Heart right ventricle (tissue), 16 donors: ENCODE results near the gene RWDD4. TPM values are rescaled to one million over a fixed set of nuclear protein-coding genes. Genes with fewer than 3 reads are reported as not detected.

Experiments used
- ATAC-seq, 8 donors: fragments of 200-7000 bp; cut with Tn5 transposase; one replicate each; pipeline ENCODE4 v1.9.1; 2020; ENCODE audit warnings: mild to moderate bottlenecking in 8 of 8, moderate library complexity in 8 of 8, moderate number of reproducible peaks in 1 of 8
- DNase-seq, 2 donors: peaks; one replicate each; pipeline ENCODE4 v3.0.0-alpha.2; 2020
- H3K27ac ChIP-seq, 10 donors: fragments of 200-600 bp; sonication (generic) in 2 of 10; one replicate each; pipeline versions ENCODE4 v1.5.0 to v1.8.0; 2020 to 2022; ENCODE audit warnings: mild to moderate bottlenecking in 3 of 10
- H3K27me3 ChIP-seq, 7 donors: fragments of 200-600 bp; one replicate each; pipeline ENCODE4 v1.8.0; 2021 to 2022; ENCODE audit warnings: mild to moderate bottlenecking in 2 of 7
- H3K36me3 ChIP-seq, 9 donors: fragments of 200-600 bp; sonication (generic) in 1 of 9; one replicate each; pipeline versions ENCODE4 v1.5.0 to v1.8.0; 2020 to 2022; ENCODE audit warnings: mild to moderate bottlenecking in 2 of 9
- H3K4me1 ChIP-seq, 9 donors: fragments of 200-600 bp; sonication (generic) in 1 of 9; one replicate each; pipeline versions ENCODE4 v1.5.0 to v1.8.0; 2020 to 2022; ENCODE audit warnings: mild to moderate bottlenecking in 4 of 9
- H3K4me3 ChIP-seq, 10 donors: fragments of 200-600 bp; sonication (generic) in 2 of 10; one replicate each; pipeline versions ENCODE4 v1.5.0 to v1.8.0; 2020 to 2022; ENCODE audit warnings: mild to moderate bottlenecking in 7 of 10, moderate library complexity in 2 of 10
- H3K9me3 ChIP-seq, 11 donors: fragments of 200-600 bp in 10 of 11; sonication (generic) in 2 of 11; one replicate each; pipeline versions ENCODE4 v1.5.0 to v1.8.0; 2013 to 2022; ENCODE audit warnings: mild to moderate bottlenecking in 2 of 11, control low read depth in 1 of 11, moderate library complexity in 1 of 11
- WGBS, 2 donors: extraction: QIAGEN DNeasy Blood & Tissue Kit; methylation state at CpG; one replicate each; pipeline ENCODE4 v1.1.7; 2013; ENCODE audit warnings: inconsistent platforms in 1 of 2; 5-methylcytosine and 5-hydroxymethylcytosine counted together
- intact Hi-C, 10 donors: fragments of 100-400 bp; cut with DNase I; formaldehyde crosslinking; loops; one replicate each; pipeline versions ENCODE4 v1.11.1 to v1.14.2; 2022
- polyA plus RNA-seq, 2 donors: library from polyadenylated mRNA; stranded (reverse); fragments of 200-250 nt; gene quantifications; one replicate each; pipeline ENCODE4 v1.2.3, GENCODE V29; 2013
- total RNA-seq, 10 donors: library from RNA; stranded (reverse); fragmentation: NEBNext Ultra II Directional in 3 of 10; extraction: Animal tissue kit (Norgen Biotek cat#: 25700) in 3 of 10; gene quantifications; one replicate each; pipeline versions ENCODE4 v1.2.1 to v1.2.4, GENCODE V29; 2021 to 2023
- TF ChIP-seq, protein P1 (sequence below), 9 donors: fragments of 200-600 bp; sonication (generic) in 2 of 9; IDR thresholded peaks; one replicate each; pipeline versions ENCODE4 v1.5.0 to v1.8.0; 2021 to 2022; ENCODE audit warnings: antibody characterized with exemption in 9 of 9, mild to moderate bottlenecking in 5 of 9, moderate library complexity in 1 of 9
- donor health status: Arrhythmogenic right ventricular cardiomyopathy.
- donor health status: ischemic (EF 13 %, LVEDD 7.1; RV severe dilation, severe dysfunction).
- donor health status: healthy with polysubstance abuse.
- donor health status: DM: no; HTN: yes; CAD: no.
- donor health status: DM: no; HTN: no; CAD: no.
- donor health status: ischemic (EF 25% LVEDD 6.9; RV normal size, moderate dysfunction).
- donor health status: ischemic (EF 25% LVEDD 5.7; RV mildly dilated, moderate dysfunction).
- donor health status: healthy.
- donor health status: DM: yes; HTN: yes; CAD: no.
- donor health status: Ischemic cardiomyopathy.
- donor health status: ischemic (EF 35%, LVEDD 5.7; RV mildly dilated, moderate dysfunction).
- donor health status: nonischemic (EF 11% LVEDD 7.7; RV severe dilation, severe dysfunction).
- donor health status: DM: yes; HTN: yes; CAD: no.
- donor health status: PGD.
- donor health status: ischemic (EF 29% LVEDD 5.4; RV normal size, mild dysfunction).
- donor health status: nonischemic (EF 23%, LVEDD 6.1; RV moderate dilation, normal function).

Gene RWDD4
- total and polyA plus RNA-seq, 12 donors = 6.9 to 17.8 (median 14.6) TPM

GRCh38 chr4:183599284-183599683, 59.7 kb downstream of the RWDD4 start:
- Histone ChIP-seq H3K27me3 (no peaks in the 10 kb centered on the region), H3K36me3 (no peaks in the 10 kb centered on the region), H3K9me3 (no peaks in the 10 kb centered on the region), H3K4me1 (no peaks in the 10 kb centered on the region), H3K4me3 (no peak overlapping the region), H3K27ac (no peak overlapping the region)
- DNase-seq = no peak
- TF ChIP-seq, protein P1, sequence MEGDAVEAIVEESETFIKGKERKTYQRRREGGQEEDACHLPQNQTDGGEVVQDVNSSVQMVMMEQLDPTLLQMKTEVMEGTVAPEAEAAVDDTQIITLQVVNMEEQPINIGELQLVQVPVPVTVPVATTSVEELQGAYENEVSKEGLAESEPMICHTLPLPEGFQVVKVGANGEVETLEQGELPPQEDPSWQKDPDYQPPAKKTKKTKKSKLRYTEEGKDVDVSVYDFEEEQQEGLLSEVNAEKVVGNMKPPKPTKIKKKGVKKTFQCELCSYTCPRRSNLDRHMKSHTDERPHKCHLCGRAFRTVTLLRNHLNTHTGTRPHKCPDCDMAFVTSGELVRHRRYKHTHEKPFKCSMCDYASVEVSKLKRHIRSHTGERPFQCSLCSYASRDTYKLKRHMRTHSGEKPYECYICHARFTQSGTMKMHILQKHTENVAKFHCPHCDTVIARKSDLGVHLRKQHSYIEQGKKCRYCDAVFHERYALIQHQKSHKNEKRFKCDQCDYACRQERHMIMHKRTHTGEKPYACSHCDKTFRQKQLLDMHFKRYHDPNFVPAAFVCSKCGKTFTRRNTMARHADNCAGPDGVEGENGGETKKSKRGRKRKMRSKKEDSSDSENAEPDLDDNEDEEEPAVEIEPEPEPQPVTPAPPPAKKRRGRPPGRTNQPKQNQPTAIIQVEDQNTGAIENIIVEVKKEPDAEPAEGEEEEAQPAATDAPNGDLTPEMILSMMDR (IDR thresholded peaks at IDR 0.05) = no peak
- ATAC-seq = no peak
- intact Hi-C loops = no loop called here

DNA sequence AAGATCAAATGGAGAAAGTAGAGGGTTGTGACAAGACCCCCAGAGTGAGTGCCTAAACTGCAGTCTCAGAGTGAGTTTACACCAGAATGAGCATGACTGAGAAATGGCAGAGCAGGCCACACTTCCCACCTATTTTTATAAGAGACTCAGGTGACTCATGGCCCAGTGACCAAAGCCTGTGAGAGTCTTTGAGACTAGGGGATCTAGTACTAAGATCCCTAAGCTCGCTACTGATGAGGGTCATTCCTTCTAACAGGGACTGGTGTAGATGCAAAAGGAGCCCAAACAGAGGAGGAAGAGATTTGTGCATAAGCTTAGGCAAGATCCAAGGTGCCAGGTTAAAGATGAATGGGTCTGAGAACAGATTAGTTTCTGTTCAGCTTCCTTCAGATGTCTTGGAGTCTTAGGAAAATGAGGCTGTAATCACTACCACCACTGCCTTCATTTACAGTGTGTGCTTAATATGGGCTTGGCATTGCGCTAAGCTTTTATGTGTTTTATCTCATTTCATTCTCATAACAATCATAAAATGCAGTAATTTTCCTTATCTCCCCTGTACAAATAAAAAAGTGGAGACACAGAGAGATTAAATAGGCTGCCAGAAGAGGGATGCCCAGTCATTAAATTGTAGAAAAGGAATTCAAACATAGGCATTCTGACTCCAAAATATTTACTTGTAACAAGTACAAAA, 62.8 kb downstream of the RWDD4 start:
- TF ChIP-seq, protein P1 (IDR thresholded peaks at IDR 0.05) = no peak
- no peak overlapping the region for H3K4me3 ChIP-seq
- H3K36me3 ChIP-seq = no peaks in the 10 kb centered on the region
- H3K27me3 ChIP-seq = peaks cover 0 to 4% (median 0%) of the 10 kb centered on the region in 7 donors
- H3K27ac ChIP-seq = no peak overlapping the region
- 80 to 87% methylated on average over 2 of the region's 2 CpGs for WGBS, 2 donors
- intact Hi-C loops = no loop called here
- no peaks in the 10 kb centered on the region for H3K4me1 ChIP-seq
- H3K9me3 ChIP-seq = no peaks in the 10 kb centered on the region
- no peak for DNase-seq
- ATAC-seq = no peak

DNA sequence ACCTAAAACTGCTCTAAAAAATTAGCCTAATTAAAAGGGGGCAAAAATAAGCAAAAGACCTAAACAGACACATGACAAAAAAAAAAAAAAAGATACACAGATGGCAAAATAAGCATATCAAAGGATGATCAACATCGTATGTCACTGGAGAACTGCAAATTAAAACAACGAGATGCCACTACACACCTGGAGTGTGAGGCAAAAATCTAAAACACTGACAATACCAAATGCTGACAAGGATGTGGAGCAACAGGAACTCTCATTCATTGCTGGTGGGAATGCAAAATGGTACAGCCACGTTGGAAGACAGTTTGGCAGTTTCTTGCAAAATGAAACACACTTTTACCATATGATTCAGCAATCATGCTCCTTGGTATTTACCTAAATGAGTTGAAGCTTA, 64.2 kb downstream of the RWDD4 start:
- Histone ChIP-seq H3K4me1 (no peaks in the 10 kb centered on the region), H3K4me3 (no peak overlapping the region), H3K27me3 (peaks cover 0 to 4% (median 0%) of the 10 kb centered on the region in 7 donors), H3K27ac (no peak overlapping the region), H3K9me3 (no peaks in the 10 kb centered on the region), H3K36me3 (no peaks in the 10 kb centered on the region)
- intact Hi-C loops = no loop called here
- TF ChIP-seq, protein P1 (IDR thresholded peaks at IDR 0.05) = no peak
- WGBS, 2 donors = 84 to 88% methylated on average over 3 of the region's 3 CpGs
- DNase-seq (no peak), ATAC-seq (no peak)

- TF ChIP-seq, protein P1 (IDR thresholded peaks at IDR 0.05) = no peak
- WGBS, 2 donors = 91 to 95% methylated on average over 4 of the region's 4 CpGs
- H3K27ac ChIP-seq = no peak overlapping the region
- H3K27me3 ChIP-seq = peaks cover 0 to 4% (median 0%) of the 10 kb centered on the region in 7 donors
- no peaks in the 10 kb centered on the region for H3K36me3 ChIP-seq
- peaks cover 0 to 9% (median 0%) of the 10 kb centered on the region in 9 donors for H3K4me1 ChIP-seq
- DNase-seq (no peak), ATAC-seq (no peak)
- no peak overlapping the region for H3K4me3 ChIP-seq
- H3K9me3 ChIP-seq = no peaks in the 10 kb centered on the region
- intact Hi-C loops = no loop called here
Measured at GRCh38 chr4:183591301-183591700, 67.7 kb downstream of the RWDD4 start.

Other genes starting within 250 kb of the RWDD4 start
- 10 to 100 TPM in 5 of 10 donors, 1 to 10 TPM in 5; 8.0 to 12.7 (median 10.0) TPM for gene CDKN2AIP, start 214.5 kb downstream of the RWDD4 start, total RNA-seq
- 1 to 10 TPM; 5.6 to 7.0 TPM for gene CDKN2AIP, start 214.5 kb downstream of the RWDD4 start, polyA plus RNA-seq
- gene ING2, start 154.1 kb downstream of the RWDD4 start, total RNA-seq = 1 to 10 TPM; 4.0 to 8.2 (median 5.2) TPM
- gene ING2, start 154.1 kb downstream of the RWDD4 start, polyA plus RNA-seq = 1 to 10 TPM; 1.7 to 8.6 TPM
- 10 to 100 TPM; 15.3 to 24.1 (median 19.6) TPM for gene TRAPPC11, start 108 bp upstream of the RWDD4 start, total RNA-seq
- gene TRAPPC11, start 108 bp upstream of the RWDD4 start, polyA plus RNA-seq = 10 to 100 TPM in 1 of 2 donors, 1 to 10 TPM in 1; 8.0 to 17.3 TPM
- gene STOX2, start 246.1 kb upstream of the RWDD4 start, total RNA-seq = 10 to 100 TPM in 9 of 10 donors, 1 to 10 TPM in 1; 8.3 to 25.5 (median 13.9) TPM
- 1 to 10 TPM; 2.2 to 3.1 TPM for gene STOX2, start 246.1 kb upstream of the RWDD4 start, polyA plus RNA-seq